HG03571 (cell line): Measurements from ENCODE around the gene SLC2A4RG.

Experiments used
- ATAC-seq: cut with Tn5 transposase; IDR thresholded peaks from one replicate; pipeline ENCODE4 v1.9.1; 2021; ENCODE audit not compliant: unreplicated experiment

SLC2A4RG gene

GRCh38 chr20:63752411-63753101 lies 13.0 kb downstream of the SLC2A4RG start:
- no peak for ATAC-seq

- no peak for ATAC-seq
Measured at GRCh38 chr20:63753381-63753780, 13.8 kb downstream of the SLC2A4RG start.

DNA sequence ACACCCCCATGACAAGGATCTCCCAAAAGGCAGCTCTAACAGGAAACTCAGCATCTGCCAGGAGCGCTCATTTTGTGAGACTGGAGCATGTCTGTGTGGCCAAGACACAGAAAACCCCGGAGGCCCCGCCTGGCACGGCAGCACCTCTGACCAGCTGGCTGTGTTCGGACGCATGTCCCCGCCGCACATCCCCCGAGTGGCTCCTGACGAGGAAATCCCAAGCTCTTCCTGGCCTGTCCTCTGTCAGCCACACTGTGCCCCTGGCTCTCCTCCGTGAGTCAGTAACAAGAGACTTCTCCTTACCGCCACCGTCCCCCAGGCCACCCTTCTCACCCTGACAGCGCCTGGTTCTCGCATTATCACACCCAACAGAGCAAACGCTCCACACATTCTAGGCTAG lies 14.4 kb downstream of the SLC2A4RG start:
- no peak for ATAC-seq

GRCh38 chr20:63755933-63756647 lies 16.5 kb downstream of the SLC2A4RG start:
- ATAC-seq, result no peak

GRCh38 chr20:63756648-63756991 lies 17.0 kb downstream of the SLC2A4RG start:
- ATAC-seq, result no peak

GRCh38 chr20:63758152-63758551 lies 18.6 kb downstream of the SLC2A4RG start:
- no peak for ATAC-seq

- ATAC-seq, result no peak
Measured at GRCh38 chr20:63759377-63759901, 19.9 kb downstream of the SLC2A4RG start.

GRCh38 chr20:63765082-63765873 lies 25.7 kb downstream of the SLC2A4RG start:
- ATAC-seq, result no peak

GRCh38 chr20:63765902-63766301 lies 26.3 kb downstream of the SLC2A4RG start:
- no peak for ATAC-seq

- no peak for ATAC-seq
Measured at GRCh38 chr20:63766695-63767426, 27.3 kb downstream of the SLC2A4RG start.

GRCh38 chr20:63767456-63767855 lies 27.9 kb downstream of the SLC2A4RG start:
- no peak for ATAC-seq

- no peak for ATAC-seq
Measured at GRCh38 chr20:63767886-63768285, 28.3 kb downstream of the SLC2A4RG start.

- ATAC-seq, result no peak
Measured at GRCh38 chr20:63768591-63769515, 29.3 kb downstream of the SLC2A4RG start.

GRCh38 chr20:63769891-63770474 lies 30.4 kb downstream of the SLC2A4RG start:
- ATAC-seq, result no peak

GRCh38 chr20:63771046-63771707 lies 31.6 kb downstream of the SLC2A4RG start:
- ATAC-seq, result no peak

GRCh38 chr20:63772781-63773518 lies 33.4 kb downstream of the SLC2A4RG start:
- no peak for ATAC-seq

GRCh38 chr20:63773571-63774241 lies 34.1 kb downstream of the SLC2A4RG start:
- ATAC-seq, result no peak

DNA sequence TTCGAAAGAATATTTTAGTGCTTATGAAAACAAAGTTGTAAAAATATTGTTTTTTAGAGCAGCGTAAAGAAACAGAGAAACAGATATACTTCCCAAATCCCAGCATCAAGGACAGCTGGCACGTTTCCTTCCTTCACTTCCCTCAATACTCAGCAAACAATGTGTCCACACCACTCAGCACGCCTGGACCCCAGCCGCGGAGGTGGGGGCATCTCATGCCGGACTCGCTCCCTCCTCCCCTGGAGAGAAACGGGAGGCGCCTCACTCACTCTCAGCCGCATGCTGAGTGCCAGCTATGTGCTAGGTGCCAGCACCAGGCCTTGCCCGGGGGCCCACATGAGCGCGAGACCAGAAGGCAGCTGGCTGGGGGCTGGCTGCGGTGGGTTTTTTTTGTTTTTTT lies 34.7 kb downstream of the SLC2A4RG start:
- no peak for ATAC-seq
